ENCODE measurements around the gene TEX36.
"Not testable (repeated sequence)": the region's sequence is repeated elsewhere in the genome, so short reads cannot be mapped to it uniquely, and the experiment has no call there.

TEX36 gene

DNA sequence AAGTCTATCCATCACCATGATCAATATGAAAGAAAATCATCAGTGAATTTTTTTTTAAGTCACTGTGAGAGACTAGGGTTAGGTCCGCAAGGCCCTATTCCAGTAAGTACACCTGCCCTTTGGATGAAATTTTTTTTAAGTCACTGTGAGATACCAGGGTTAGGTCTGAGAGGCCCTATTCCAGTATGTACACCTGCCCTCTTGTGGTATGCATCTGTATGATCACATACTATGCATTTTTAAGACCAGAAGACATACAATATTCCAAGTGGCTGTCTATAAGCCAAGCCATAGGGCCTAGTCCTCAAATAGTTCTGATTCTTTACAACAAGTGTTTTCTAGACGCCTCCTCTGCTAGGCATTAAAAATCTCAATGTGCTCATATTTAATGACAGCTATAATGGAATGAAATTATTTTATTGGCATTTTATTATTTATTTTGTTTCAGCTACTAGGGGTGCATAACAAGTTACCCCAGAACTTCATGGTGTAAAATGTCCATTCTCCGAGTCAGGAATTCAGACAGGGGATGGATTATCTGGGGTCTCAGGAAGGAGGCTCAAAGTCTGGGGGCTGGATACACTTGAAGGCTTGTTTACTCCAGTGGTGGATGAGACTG is 53.1 kb downstream of the TEX36 start:
- DNase-seq = peak; percentile 41

DNA sequence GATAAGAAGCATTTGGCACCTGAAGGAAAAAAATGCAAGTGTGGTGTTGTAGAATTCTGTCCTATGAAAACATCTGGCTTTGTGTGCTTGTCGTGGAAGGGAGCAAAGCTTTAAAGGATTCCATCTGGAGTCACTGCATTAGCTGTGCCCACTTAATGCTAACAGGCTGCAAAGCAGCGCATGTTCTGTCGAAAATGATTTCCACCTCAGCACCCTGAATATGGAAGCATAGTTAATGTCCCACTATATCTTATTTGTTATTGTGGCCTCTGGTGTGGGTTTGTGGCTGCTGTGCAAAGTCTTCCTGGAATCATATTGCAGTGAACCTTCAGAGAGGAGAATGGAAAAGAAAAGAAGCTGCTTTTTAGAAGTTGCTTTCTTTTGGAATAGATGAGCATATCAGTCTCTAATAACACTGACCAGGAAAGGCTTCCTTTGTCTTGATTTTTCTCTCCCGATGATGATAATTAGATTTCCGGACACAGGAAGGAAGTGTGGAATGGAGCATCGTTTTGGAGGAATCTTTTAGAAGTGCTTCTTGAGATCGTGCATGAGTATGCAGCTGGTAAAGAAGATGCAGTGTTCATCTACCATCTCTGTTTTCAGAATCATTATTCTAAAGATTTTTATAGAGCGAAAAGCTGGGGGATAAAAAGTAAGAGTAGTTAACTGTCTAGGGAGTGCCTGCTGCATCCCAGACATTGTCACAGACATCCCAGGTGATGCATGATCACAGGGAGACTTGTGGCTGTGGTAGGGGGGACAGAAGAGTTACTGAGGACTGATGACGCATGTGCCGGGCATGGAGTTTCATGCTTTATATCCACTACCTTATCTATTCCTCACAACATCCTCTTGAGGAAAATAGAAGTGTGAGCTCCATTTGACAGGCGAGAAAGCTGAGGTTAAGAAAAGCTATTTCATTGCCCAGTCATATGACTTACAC is 54.6 kb downstream of the TEX36 start:
- no peak for DNase-seq

- no peak for DNase-seq
Measured at GRCh38 chr10:125627646-125628045, 55.3 kb downstream of the TEX36 start.

GRCh38 chr10:125626671-125627070 is 56.3 kb downstream of the TEX36 start:
- DNase-seq = no peak

GRCh38 chr10:125625586-125625985 is 57.4 kb downstream of the TEX36 start:
- DNase-seq = no peak

- no peak for DNase-seq
Measured at GRCh38 chr10:125624800-125625199, 58.2 kb downstream of the TEX36 start.

GRCh38 chr10:125621052-125621451 is 61.9 kb downstream of the TEX36 start:
- no peak for DNase-seq

- no peak for DNase-seq
Measured at GRCh38 chr10:125620401-125620800, 62.6 kb downstream of the TEX36 start.

GRCh38 chr10:125613062-125613461 is 69.9 kb downstream of the TEX36 start:
- DNase-seq = not testable (repeated sequence)

DNA sequence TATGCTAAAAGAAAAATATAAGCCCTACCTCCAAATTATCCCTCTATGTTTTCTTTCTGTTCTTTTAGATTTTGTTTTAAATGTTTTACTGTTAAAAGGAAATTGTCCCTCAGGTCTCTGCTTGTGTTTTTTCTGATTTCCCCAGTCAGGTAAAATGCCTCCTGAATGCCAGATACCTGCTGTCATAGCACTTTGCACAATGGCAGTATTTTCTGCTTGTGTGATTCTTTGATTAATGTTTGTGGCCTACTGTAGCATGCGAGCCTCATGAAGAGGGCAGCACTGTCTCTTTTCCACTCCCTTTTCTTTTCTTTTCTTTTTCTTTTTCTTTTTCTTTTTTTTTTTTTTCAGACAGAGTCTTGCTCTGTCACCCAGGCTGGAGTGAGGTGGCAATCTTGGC is 71.2 kb downstream of the TEX36 start:
- DNase-seq = no peak

- DNase-seq = no peak
Measured at GRCh38 chr10:125611216-125611615, 71.7 kb downstream of the TEX36 start.

DNA sequence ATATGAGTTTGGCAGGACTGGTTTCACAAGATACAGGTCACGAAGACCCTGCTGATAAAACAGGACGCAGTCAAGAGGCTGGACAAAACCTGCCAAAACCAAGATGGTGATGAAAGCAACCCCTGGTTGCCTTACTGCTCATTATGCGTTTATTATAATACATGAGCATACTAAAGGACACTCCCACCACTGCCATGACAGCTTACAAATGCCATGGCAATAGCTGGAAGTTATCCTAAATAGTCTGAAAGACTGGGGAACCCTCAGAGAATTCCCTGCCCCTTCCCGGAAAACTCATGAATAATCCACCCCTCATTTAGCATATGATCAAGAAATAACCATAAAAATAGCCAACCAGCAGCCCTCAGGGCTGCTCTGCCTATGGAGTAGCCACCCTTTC is 73.1 kb downstream of the TEX36 start:
- DNase-seq = no peak

DNA sequence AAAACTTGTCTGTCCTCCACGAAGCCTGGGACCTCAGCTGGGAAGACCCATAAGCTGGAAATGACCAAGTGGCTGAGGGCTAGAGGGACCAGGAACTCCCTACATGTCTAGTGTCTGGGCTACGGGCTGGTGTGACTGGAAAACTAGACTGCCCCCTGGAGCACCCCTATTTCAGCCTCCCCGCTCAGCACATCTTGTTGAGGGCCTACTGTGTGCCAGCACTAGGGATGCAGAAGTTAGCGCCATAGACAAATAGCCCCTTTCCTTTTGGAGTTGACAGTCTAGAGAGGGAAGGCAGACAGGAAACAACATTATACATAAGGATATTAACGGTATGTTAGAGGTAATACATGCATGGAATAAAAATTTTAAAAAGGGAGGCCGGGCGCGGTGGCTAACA is 74.5 kb downstream of the TEX36 start:
- no peak for DNase-seq

GRCh38 chr10:125607689-125608290 is 75.2 kb downstream of the TEX36 start:
- no peak for DNase-seq

- DNase-seq = no peak
Measured at GRCh38 chr10:125606414-125607010, 76.5 kb downstream of the TEX36 start.

Data from fibroblast of skin of back (primary cell).